K562 (cell line): ENCODE results near the gene MLLT6. TPM values are rescaled to one million over a fixed set of nuclear protein-coding genes. Genes with fewer than 3 reads are reported as not detected.

Experiments used
- ARID4B ChIP-seq: sonication (generic); formaldehyde crosslinking; IDR thresholded peaks from 2 replicates; pipeline ENCODE4 v1.8.0; 2022; ENCODE audit warnings: mild to moderate bottlenecking, missing genetic modification reagents
- BDP1 ChIP-seq: IDR thresholded peaks from 3 replicates; pipeline ENCODE4 v1.6.1; 2011; ENCODE audit not compliant: insufficient read length, insufficient read depth
- BRD9 ChIP-seq: fragments of 450-650 bp; IDR thresholded peaks from 2 replicates; pipeline ENCODE4 v1.6.1; 2018; ENCODE audit warnings: low read depth; ENCODE audit not compliant: partially characterized antibody
- ETV1 ChIP-seq: fragments of 450-650 bp; conservative IDR thresholded peaks from 2 replicates; pipeline ENCODE4 v1.6.1; 2016; ENCODE audit warnings: missing genetic modification characterization, control low read depth, low read depth, missing compliant biosample characterization
- HIVEP1 ChIP-seq: fragments of 250-450 bp; sonication (Bioruptor Pico); IDR thresholded peaks from 2 replicates; pipeline ENCODE4 v1.4.0; 2020; ENCODE audit warnings: mild to moderate bottlenecking
- MECOM ChIP-seq: fragments of 250-450 bp; sonication (Bioruptor Pico); IDR thresholded peaks from 2 replicates; pipeline ENCODE4 v1.8.0; 2022; ENCODE audit warnings: inconsistent platforms
- NFE2 ChIP-seq: IDR thresholded peaks from 2 replicates; pipeline ENCODE4 v1.6.1; 2014; ENCODE audit warnings: antibody characterized with exemption, low read depth
- SPI1 ChIP-seq: IDR thresholded peaks from 2 replicates; pipeline ENCODE4 v1.6.1; 2011; ENCODE audit warnings: low read depth, low read length, control low read depth, borderline replicate concordance
- TAL1 ChIP-seq: fragments of 450-650 bp; IDR thresholded peaks from 2 replicates; pipeline ENCODE4 v1.6.1; 2016; ENCODE audit warnings: mild to moderate bottlenecking
- ZNF407 ChIP-seq: fragments of 450-650 bp; IDR thresholded peaks from 2 replicates; pipeline ENCODE4 v1.6.1; 2016; ENCODE audit warnings: low read depth
- polyA plus RNA-seq, 8 experiments: library from polyadenylated mRNA; depleted of rRNA in 4 of 8; stranded (reverse) in 5 of 8; unstranded in 3 of 8; fragments of >200 nt; fragmentation: Nextera tagmentation in 2 of 8; fragmentation: Illumina TruSeq in 1 of 8; extraction: Ambion mirVana in 2 of 8; extraction: Trizol in 1 of 8; gene quantifications; 2 replicates each; pipeline versions ENCODE4 v1.2.1 to v1.2.3, GENCODE V29; 2011 to 2014; ENCODE audit warnings: inconsistent platforms in 1 of 8, missing spikeins in 1 of 8
- total RNA-seq, 7 experiments: library from RNA; depleted of rRNA in 6 of 7; stranded (reverse); fragments of >200 nt in 6 of 7; fragmentation: Illumina TruSeq in 2 of 7; extraction: Trizol in 2 of 7; gene quantifications; 2 replicates each; pipeline versions ENCODE4 v1.2.1 to v1.2.3, GENCODE V29; 2011 to 2021; ENCODE audit warnings: low replicate concordance in 1 of 7
- TF ChIP-seq, protein P1 (sequence below), 2 experiments: fragments of 450-650 bp in 1 of 2; IDR thresholded peaks; 2 replicates each; pipeline ENCODE4 v1.6.1; 2011 to 2017; ENCODE audit warnings: low read depth in 2 of 2, antibody characterized with exemption in 1 of 2, borderline replicate concordance in 1 of 2, low read length in 1 of 2, mild to moderate bottlenecking in 1 of 2, mixed read lengths in 1 of 2; ENCODE audit not compliant: control insufficient read depth in 1 of 2

Gene MLLT6
- total and polyA plus RNA-seq, 9 of the 15 experiments (the other 6 are each of a cell fraction or from before 2014, with no cell fraction given), result 3.1 to 71.7 (median 30.0) TPM

DNA sequence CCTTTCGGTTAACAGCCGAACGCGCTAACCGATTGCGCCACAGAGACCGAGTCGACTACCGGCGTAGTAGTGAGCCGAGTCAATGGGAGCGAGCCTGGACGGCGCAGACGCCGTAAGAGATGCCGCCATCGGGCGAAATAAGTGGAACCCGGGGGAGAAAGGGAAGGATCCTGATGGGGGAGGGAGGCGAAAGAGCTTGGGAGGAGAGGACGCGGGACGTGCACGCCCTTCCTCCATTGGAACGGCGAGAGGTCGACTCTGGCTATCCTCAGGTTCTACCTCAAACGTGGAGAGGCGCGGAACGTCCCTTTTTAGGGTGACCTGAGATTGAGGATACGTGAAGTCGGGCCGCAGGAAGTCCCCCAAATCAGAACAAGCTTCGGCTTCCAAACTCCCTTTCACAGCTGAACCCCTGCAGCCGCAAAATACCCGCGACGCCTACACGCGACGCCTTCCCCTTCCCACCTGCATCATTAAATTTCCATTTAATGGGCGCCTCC lies 46.8 kb downstream of the MLLT6 start (continued):
- TF ChIP-seq, protein P1, sequence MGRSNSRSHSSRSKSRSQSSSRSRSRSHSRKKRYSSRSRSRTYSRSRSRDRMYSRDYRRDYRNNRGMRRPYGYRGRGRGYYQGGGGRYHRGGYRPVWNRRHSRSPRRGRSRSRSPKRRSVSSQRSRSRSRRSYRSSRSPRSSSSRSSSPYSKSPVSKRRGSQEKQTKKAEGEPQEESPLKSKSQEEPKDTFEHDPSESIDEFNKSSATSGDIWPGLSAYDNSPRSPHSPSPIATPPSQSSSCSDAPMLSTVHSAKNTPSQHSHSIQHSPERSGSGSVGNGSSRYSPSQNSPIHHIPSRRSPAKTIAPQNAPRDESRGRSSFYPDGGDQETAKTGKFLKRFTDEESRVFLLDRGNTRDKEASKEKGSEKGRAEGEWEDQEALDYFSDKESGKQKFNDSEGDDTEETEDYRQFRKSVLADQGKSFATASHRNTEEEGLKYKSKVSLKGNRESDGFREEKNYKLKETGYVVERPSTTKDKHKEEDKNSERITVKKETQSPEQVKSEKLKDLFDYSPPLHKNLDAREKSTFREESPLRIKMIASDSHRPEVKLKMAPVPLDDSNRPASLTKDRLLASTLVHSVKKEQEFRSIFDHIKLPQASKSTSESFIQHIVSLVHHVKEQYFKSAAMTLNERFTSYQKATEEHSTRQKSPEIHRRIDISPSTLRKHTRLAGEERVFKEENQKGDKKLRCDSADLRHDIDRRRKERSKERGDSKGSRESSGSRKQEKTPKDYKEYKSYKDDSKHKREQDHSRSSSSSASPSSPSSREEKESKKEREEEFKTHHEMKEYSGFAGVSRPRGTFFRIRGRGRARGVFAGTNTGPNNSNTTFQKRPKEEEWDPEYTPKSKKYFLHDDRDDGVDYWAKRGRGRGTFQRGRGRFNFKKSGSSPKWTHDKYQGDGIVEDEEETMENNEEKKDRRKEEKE (IDR thresholded peaks at IDR 0.05; ENCODE audit: borderline replicate concordance in 1 of 2, control insufficient read depth in 1 of 2, low read depth in 2 of 2, low read length in 1 of 2), result no peak
- TF ChIP-seq HIVEP1 (CRISPR knock-in tag), result no peak
- no peak for TF ChIP-seq ETV1 (tag)
- TF ChIP-seq SPI1, result 0 out of 2 replicates have a peak, but pooled peaks have one; percentile 7
- TF ChIP-seq BDP1, result peak; percentile 82
- 0 out of 2 replicates have a peak, but pooled peaks have one; percentile 13 for TF ChIP-seq MECOM (CRISPR knock-in tag)
- no peak for TF ChIP-seq TAL1
- TF ChIP-seq ARID4B (CRISPR knock-in tag), result 0 out of 2 replicates have a peak, but pooled peaks have one; percentile 14
- peak; percentile 90 for TF ChIP-seq BRD9
- TF ChIP-seq ZNF407, result peak; percentile 69
- no peak for TF ChIP-seq NFE2
